Endothelial cell of umbilical vein (primary cell): Measurements from ENCODE around the gene GCH1. TPM values are rescaled to one million over a fixed set of nuclear protein-coding genes. Genes with fewer than 3 reads are reported as not detected.

Source experiments
- BruUV-seq: library from RNA; stranded (reverse); fragments of 400-500 nt; replicated peaks from 2 replicates; lab custom pipeline; 2021; lab: Mats Ljungman, UMichigan
- CTCF ChIA-PET: fragments of 300-600, 350-600 bp; sonication (Branson Sonifier 250); formaldehyde crosslinking; loops from one replicate; lab custom pipeline; 2021; ENCODE audit warnings: antibody characterized with exemption, inconsistent platforms; lab: Charles Lee
- POLR2A ChIA-PET: fragments of 300-600, 350-600 bp; sonication (Branson Sonifier 250); formaldehyde crosslinking; loops from one replicate; lab custom pipeline; 2021; ENCODE audit warnings: antibody characterized with exemption, inconsistent platforms; lab: Charles Lee
- DNase-seq: peaks from one replicate; pipeline ENCODE4 v3.0.0-alpha.2; 2011; ENCODE audit warnings: low read depth, low spot score
- FAIRE-seq: peaks from 2 replicates; lab custom pipeline; 2011; peaks lifted over from hg19 to GRCh38; lab: Jason Lieb, UNC
- H2AFZ ChIP-seq: 2 replicates; pipeline ENCODE4 v1.6.0; 2012; ENCODE audit warnings: low read depth, low read length, control low read depth, inconsistent platforms
- H3K27ac ChIP-seq: 2 replicates; pipeline ENCODE4 v1.5.1; 2011; ENCODE audit warnings: low read depth, mild to moderate bottlenecking, control low read depth, low read length, moderate library complexity; ENCODE audit not compliant: insufficient read depth
- H3K27me3 ChIP-seq, 2 experiments: 2 replicates each; pipeline versions ENCODE4 v1.6.0 to v1.6.1; 2011; ENCODE audit warnings: low read length in 2 of 2, mixed read lengths in 1 of 2; ENCODE audit not compliant: control insufficient read depth in 2 of 2, insufficient read depth in 2 of 2
- H3K36me3 ChIP-seq, 2 experiments: 2 replicates in 1 of 2; 3 replicates in 1 of 2; pipeline ENCODE4 v1.5.1; 2011; ENCODE audit warnings: low read length in 2 of 2, mild to moderate bottlenecking in 1 of 2, moderate library complexity in 1 of 2; ENCODE audit not compliant: control insufficient read depth in 2 of 2, insufficient read depth in 2 of 2; ENCODE audit errors: extremely low read depth in 1 of 2
- H3K4me1 ChIP-seq: 3 replicates; pipeline ENCODE4 v1.5.1; 2011; ENCODE audit warnings: mild to moderate bottlenecking, low read length; ENCODE audit not compliant: control insufficient read depth, insufficient read depth; ENCODE audit errors: extremely low read depth
- H3K4me2 ChIP-seq: 2 replicates; pipeline ENCODE4 v1.6.1; 2011; ENCODE audit warnings: low read length, control low read depth, mixed read lengths; ENCODE audit not compliant: insufficient read depth
- H3K4me3 ChIP-seq, 3 experiments: fragments of 200-600 bp in 1 of 3; sonication (generic), shearing (Covaris generic) in 1 of 3; replicated peaks in 1 of 3; 2 replicates each; pipeline ENCODE4 v1.5.1; 2011 to 2016; ENCODE audit warnings: control low read depth in 3 of 3, low read length in 3 of 3, mild to moderate bottlenecking in 2 of 3, inconsistent platforms in 1 of 3, low read depth in 1 of 3, moderate library complexity in 1 of 3; ENCODE audit not compliant: insufficient read depth in 1 of 3
- H3K79me2 ChIP-seq: 2 replicates; pipeline ENCODE4 v1.6.0; 2012; ENCODE audit warnings: low read length, inconsistent platforms; ENCODE audit not compliant: control insufficient read depth, insufficient read depth
- H3K9ac ChIP-seq: replicated peaks from 2 replicates; pipeline ENCODE3; 2011; ENCODE audit warnings: low read length, control low read depth; ENCODE audit not compliant: insufficient read depth; ENCODE audit errors: extremely low read depth
- H3K9me1 ChIP-seq: replicated peaks from 3 replicates; pipeline ENCODE4 v1.6.0; 2011; ENCODE audit warnings: mild to moderate bottlenecking, low read length; ENCODE audit not compliant: control insufficient read depth, insufficient read depth; ENCODE audit errors: extremely low read depth
- H3K9me3 ChIP-seq: replicated peaks from 2 replicates; pipeline ENCODE4 v1.5.1; 2012; ENCODE audit warnings: low read length, inconsistent platforms; ENCODE audit not compliant: control insufficient read depth, insufficient read depth
- H4K20me1 ChIP-seq: replicated peaks from 2 replicates; pipeline ENCODE3; 2011; ENCODE audit warnings: mild to moderate bottlenecking, low read length; ENCODE audit not compliant: control insufficient read depth, insufficient read depth; ENCODE audit errors: extremely low read depth
- CTCF ChIP-seq, 2 donors: IDR thresholded peaks; 1 replicate in 1 of 2; 2 replicates in 1 of 2; pipeline ENCODE4 v1.5.1; 2011; ENCODE audit warnings: low read length in 2 of 2, mild to moderate bottlenecking in 2 of 2, moderate library complexity in 2 of 2, control low read depth in 1 of 2, inconsistent platforms in 1 of 2, low read depth in 1 of 2; ENCODE audit not compliant: insufficient read depth in 1 of 2; ENCODE audit errors: extremely low read depth in 1 of 2
- GATA2 ChIP-seq: IDR thresholded peaks from 2 replicates; pipeline ENCODE4 v1.7.0; 2011; ENCODE audit warnings: low read depth, mild to moderate bottlenecking, moderate library complexity, mixed read lengths, low read length; ENCODE audit not compliant: insufficient read length, insufficient read depth
- JUN ChIP-seq: IDR thresholded peaks from 2 replicates; pipeline ENCODE4 v1.6.1; 2011; ENCODE audit warnings: borderline replicate concordance, low read depth; ENCODE audit not compliant: insufficient read length, insufficient read depth
- MAX ChIP-seq: IDR thresholded peaks from 2 replicates; pipeline ENCODE4 v1.6.1; 2011; ENCODE audit not compliant: insufficient read depth, insufficient read length
- MYC ChIP-seq: IDR thresholded peaks from one replicate; pipeline ENCODE4 v1.6.1; 2011; ENCODE audit warnings: mild to moderate bottlenecking, low read depth, low read length
- POLR2A ChIP-seq: IDR thresholded peaks from 2 replicates; pipeline ENCODE4 v1.6.1; 2012; ENCODE audit warnings: low read depth, mild to moderate bottlenecking, control low read depth, low read length
- POLR2AphosphoS5 ChIP-seq: IDR thresholded peaks from 2 replicates; pipeline ENCODE4 v1.6.1; 2012; ENCODE audit warnings: low read depth, mild to moderate bottlenecking, control low read depth, low read length, moderate library complexity; ENCODE audit not compliant: insufficient read depth
- dilution Hi-C: fragments of 300-500 bp; cut with MboI; formaldehyde crosslinking; loops from one replicate; pipeline ENCODE4 v1.15.0; 2019; ENCODE audit warnings: low sequenced_read_pairs; ENCODE audit not compliant: extremely low pct_ligation_motif_present
- intact Hi-C: fragments of 100-400 bp; cut with micrococcal nuclease; formaldehyde crosslinking; loops from one replicate; pipeline ENCODE4 v1.10.0; 2022
- polyA plus RNA-seq, 4 experiments: library from polyadenylated mRNA; depleted of rRNA in 3 of 4; stranded (reverse) in 3 of 4; unstranded in 1 of 4; fragments of >200 nt; gene quantifications; 2 replicates each; pipeline versions ENCODE4 v1.2.1 to v1.2.3, GENCODE V29; 2011 to 2012; ENCODE audit warnings: missing spikeins in 1 of 4
- total RNA-seq: library from RNA; stranded (reverse); gene quantifications from 2 replicates; pipeline ENCODE4 v1.2.3, GENCODE V29; 2021

The GCH1 gene
- total and polyA plus RNA-seq, 2 donors (not counting 3 experiments of a cell fraction or from before 2014, with no cell fraction given) = 3.6 to 4.6 TPM

GRCh38 chr14:54829486-54830224 is 73.0 kb downstream of the GCH1 start:
- H3K9me3 ChIP-seq = no peaks in the 10 kb centered on the region
- no peak overlapping the region for H3K4me3 ChIP-seq
- TF ChIP-seq MYC (no peak), POLR2AphosphoS5 (no peak), JUN (no peak), GATA2 (no peak), CTCF (IDR thresholded peaks at IDR 0.05; ENCODE audit: extremely low read depth in 1 of 2, insufficient read depth in 1 of 2, low read depth in 1 of 2, low read length in 2 of 2) (no peak), MAX (no peak), POLR2A (no peak)
- no peaks in the 10 kb centered on the region for H3K36me3 ChIP-seq
- no peak overlapping the region for H2AFZ ChIP-seq
- H3K4me2 ChIP-seq = no peak overlapping the region
- H3K27ac ChIP-seq = no peak overlapping the region
- dilution Hi-C loops = no loop called here
- peaks cover 11 to 13% of the 10 kb centered on the region in 2 experiments for H3K27me3 ChIP-seq
- no peak for FAIRE-seq
- H4K20me1 ChIP-seq = no peaks in the 10 kb centered on the region
- no peaks in the 10 kb centered on the region for H3K79me2 ChIP-seq
- POLR2A ChIA-PET = interaction anchor here (0.6 kb wide), 1 partner anchor 36 kb away, joined by 4 read pairs; no protein-coding TSS in a partner anchor
- CTCF ChIA-PET = interaction anchor here (0.8 to 2.6 kb wide), 3 partner anchors 11 to 25 kb away, joined by 4 to 5 read pairs (median 5); no protein-coding TSS in a partner anchor
- BruUV-seq = no TSS peak
- no peak overlapping the region for H3K9ac ChIP-seq
- intact Hi-C loops = no loop called here
- no peaks in the 10 kb centered on the region for H3K9me1 ChIP-seq
- DNase-seq = no peak
- no peaks in the 10 kb centered on the region for H3K4me1 ChIP-seq
